H1 (cell line): Measurements from ENCODE around the gene GNAL.

Experiments used
- ASH2L ChIP-seq: fragments of 200-600, 300-600 bp; sonication (generic); IDR thresholded peaks from one replicate; pipeline ENCODE4 v1.7.1; 2017; ENCODE audit warnings: low read length
- BCL11A ChIP-seq, 2 experiments: IDR thresholded peaks; one replicate each; pipeline ENCODE4 v1.6.1; 2011; ENCODE audit warnings: low read depth in 2 of 2, low read length in 2 of 2, mild to moderate bottlenecking in 2 of 2
- CHD2 ChIP-seq: IDR thresholded peaks from 2 replicates; pipeline ENCODE4 v1.6.1; 2012; ENCODE audit warnings: low read length, improper control_type of control experiment
- CTCF ChIP-seq, 3 experiments: IDR thresholded peaks; 1 replicate in 2 of 3; 2 replicates in 1 of 3; pipeline versions ENCODE4 v1.5.1 to v1.6.1; 2011; ENCODE audit warnings: low read length in 3 of 3, mild to moderate bottlenecking in 3 of 3, inconsistent platforms in 2 of 3, low read depth in 1 of 3, moderate library complexity in 1 of 3; ENCODE audit not compliant: insufficient read depth in 1 of 3; ENCODE audit errors: control extremely low read depth in 1 of 3
- EGR1 ChIP-seq: IDR thresholded peaks from 2 replicates; pipeline ENCODE4 v1.6.1; 2011; ENCODE audit warnings: low read depth, low read length, borderline replicate concordance
- EP300 ChIP-seq, 2 experiments: IDR thresholded peaks; 1 replicate in 1 of 2; 2 replicates in 1 of 2; pipeline ENCODE4 v1.6.1; 2011 to 2012; ENCODE audit warnings: low read depth in 2 of 2, low read length in 2 of 2, mild to moderate bottlenecking in 2 of 2, borderline replicate concordance in 1 of 2, inconsistent platforms in 1 of 2, moderate library complexity in 1 of 2
- EZH2 ChIP-seq: fragments of 200-600 bp; sonication (generic); IDR thresholded peaks from 2 replicates; pipeline ENCODE4 v1.7.1; 2012; ENCODE audit warnings: low read depth, mild to moderate bottlenecking, moderate library complexity, low read length, inconsistent platforms; ENCODE audit not compliant: severe bottlenecking
- KDM4A ChIP-seq: IDR thresholded peaks from one replicate; pipeline ENCODE4 v1.7.1; 2012; ENCODE audit warnings: low read depth, mild to moderate bottlenecking, moderate library complexity, low read length, inconsistent platforms; ENCODE audit not compliant: severe bottlenecking
- RAD21 ChIP-seq, 2 experiments: IDR thresholded peaks in 1 of 2; conservative IDR thresholded peaks in 1 of 2; 2 replicates each; pipeline ENCODE4 v1.6.1; 2011; ENCODE audit warnings: low read depth in 2 of 2, low read length in 2 of 2, improper control_type of control experiment in 1 of 2, inconsistent platforms in 1 of 2, mild to moderate bottlenecking in 1 of 2, moderate library complexity in 1 of 2
- SAP30 ChIP-seq: fragments of 300-600 bp; sonication (generic); IDR thresholded peaks from 2 replicates; pipeline ENCODE4 v1.7.1; 2012; ENCODE audit warnings: low read length, moderate library complexity, mild to moderate bottlenecking, inconsistent platforms; ENCODE audit not compliant: insufficient read depth, insufficient replicate concordance

- TF ChIP-seq ASH2L (no peak), EP300 (IDR thresholded peaks at IDR 0.05; ENCODE audit: borderline replicate concordance in 1 of 2, low read depth in 2 of 2, low read length in 2 of 2) (no peak), CTCF (IDR thresholded peaks at IDR 0.05; ENCODE audit: control extremely low read depth in 1 of 3, insufficient read depth in 1 of 3, low read depth in 1 of 3, low read length in 3 of 3) (no peak), KDM4A (no peak), BCL11A (IDR thresholded peaks at IDR 0.05; ENCODE audit: low read depth in 2 of 2, low read length in 2 of 2) (no peak), RAD21 (IDR thresholded peaks at IDR 0.05 in 1 of 2, conservative IDR thresholded peaks at IDR 0.05 in 1 of 2; ENCODE audit: low read depth in 2 of 2, low read length in 2 of 2) (no peak), EGR1 (no peak), SAP30 (no peak), EZH2 (no peak), CHD2 (no peak)
Measured at GRCh38 chr18:11901826-11902438, 212.9 kb downstream of the GNAL start.
